Measurements from ENCODE around the gene PUS3. TPM values are rescaled to one million over a fixed set of nuclear protein-coding genes. Genes with fewer than 3 reads are reported as not detected.
"Not testable (repeated sequence)": the region's sequence is repeated elsewhere in the genome, so short reads cannot be mapped to it uniquely, and the experiment has no call there.

The PUS3 gene
- total RNA-seq, 6 donors from 2014 or later, result 2.6 to 22.5 (median 10.0) TPM

DNA sequence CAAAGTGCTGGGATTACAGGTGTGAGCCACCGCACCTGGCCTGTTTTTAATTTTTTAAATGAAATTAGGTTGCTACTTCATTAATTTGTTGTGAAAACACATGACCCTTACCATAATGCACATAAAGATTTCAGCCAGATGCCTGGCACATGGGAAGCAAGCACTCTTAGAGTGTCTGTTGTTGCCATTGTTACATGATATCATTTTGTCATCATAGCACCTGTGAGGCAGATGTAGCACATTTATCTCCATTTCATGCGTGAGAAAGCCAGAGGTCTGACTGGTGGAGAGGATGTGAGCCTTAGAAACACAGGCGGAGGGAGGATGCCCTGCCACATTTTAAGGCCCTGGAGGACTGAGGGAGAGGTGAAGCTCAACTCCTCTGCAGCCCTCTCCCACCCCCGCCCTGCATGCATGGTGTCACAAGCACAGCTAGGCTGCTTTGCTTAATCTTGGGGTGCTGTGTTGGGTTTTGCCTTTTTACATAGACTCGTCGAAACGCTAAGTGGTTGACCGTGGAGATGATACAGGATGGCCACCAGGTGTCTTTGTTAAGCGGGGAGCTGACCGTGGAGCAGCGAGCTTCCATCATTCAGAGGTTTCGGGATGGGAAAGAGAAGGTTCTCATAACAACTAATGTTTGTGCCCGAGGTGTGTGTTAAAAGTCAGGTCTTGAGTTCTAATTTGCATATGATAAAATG lies 15.3 kb upstream of the PUS3 start:
- no peak for TF ChIP-seq POLR2A (IDR thresholded peaks at IDR 0.05)
- TF ChIP-seq, protein P1, sequence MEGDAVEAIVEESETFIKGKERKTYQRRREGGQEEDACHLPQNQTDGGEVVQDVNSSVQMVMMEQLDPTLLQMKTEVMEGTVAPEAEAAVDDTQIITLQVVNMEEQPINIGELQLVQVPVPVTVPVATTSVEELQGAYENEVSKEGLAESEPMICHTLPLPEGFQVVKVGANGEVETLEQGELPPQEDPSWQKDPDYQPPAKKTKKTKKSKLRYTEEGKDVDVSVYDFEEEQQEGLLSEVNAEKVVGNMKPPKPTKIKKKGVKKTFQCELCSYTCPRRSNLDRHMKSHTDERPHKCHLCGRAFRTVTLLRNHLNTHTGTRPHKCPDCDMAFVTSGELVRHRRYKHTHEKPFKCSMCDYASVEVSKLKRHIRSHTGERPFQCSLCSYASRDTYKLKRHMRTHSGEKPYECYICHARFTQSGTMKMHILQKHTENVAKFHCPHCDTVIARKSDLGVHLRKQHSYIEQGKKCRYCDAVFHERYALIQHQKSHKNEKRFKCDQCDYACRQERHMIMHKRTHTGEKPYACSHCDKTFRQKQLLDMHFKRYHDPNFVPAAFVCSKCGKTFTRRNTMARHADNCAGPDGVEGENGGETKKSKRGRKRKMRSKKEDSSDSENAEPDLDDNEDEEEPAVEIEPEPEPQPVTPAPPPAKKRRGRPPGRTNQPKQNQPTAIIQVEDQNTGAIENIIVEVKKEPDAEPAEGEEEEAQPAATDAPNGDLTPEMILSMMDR (IDR thresholded peaks at IDR 0.05), result no peak
- no peak for TF ChIP-seq EP300 (IDR thresholded peaks at IDR 0.05)
- no peak for TF ChIP-seq POLR2AphosphoS5 (IDR thresholded peaks at IDR 0.05)
- no peak overlapping the region for H3K4me3 ChIP-seq
- no peak overlapping the region for H3K27ac ChIP-seq
- 76 to 89% methylated on average over 12 to 13 of the region's 13 CpGs for WGBS, 2 donors
- DNase-seq (no peak), ATAC-seq (ENCODE audit: low FRiP score in 2 of 2) (no peak)
- no peaks in the 10 kb centered on the region for H3K36me3 ChIP-seq
- no peaks in the 10 kb centered on the region for H3K9me3 ChIP-seq
- H3K27me3 ChIP-seq, result no peaks in the 10 kb centered on the region
- no peaks in the 10 kb centered on the region for H3K4me1 ChIP-seq

DNA sequence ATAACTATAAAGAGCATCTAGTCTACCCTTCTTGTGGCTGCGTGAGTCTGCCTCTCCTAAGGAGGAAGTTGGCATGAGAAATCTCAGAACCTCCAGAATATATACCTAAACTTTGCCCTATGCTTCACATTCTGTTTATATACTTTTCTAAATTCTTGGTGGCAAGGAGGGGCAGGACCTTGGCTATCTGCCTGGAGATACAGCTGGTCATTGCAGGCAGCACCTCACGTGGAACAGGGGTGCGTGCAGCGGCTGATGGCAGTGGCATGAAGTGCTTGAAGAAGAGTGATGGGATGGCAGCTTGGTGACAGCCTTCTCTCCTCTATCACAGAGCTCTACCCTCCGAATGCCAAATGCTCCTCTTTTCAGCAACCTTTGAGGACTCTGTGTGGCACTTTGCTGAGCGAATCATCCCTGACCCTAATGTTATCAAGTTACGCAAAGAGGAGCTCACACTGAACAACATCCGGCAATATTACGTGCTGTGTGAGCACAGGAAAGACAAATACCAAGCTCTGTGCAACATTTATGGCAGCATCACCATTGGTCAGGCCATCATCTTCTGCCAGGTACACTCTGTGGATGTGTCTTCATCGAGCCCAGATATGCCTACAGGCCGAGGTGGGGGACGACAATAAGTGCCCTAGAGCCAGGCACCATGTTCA lies 13.8 kb upstream of the PUS3 start:
- Histone ChIP-seq H3K4me3 (no peak overlapping the region), H3K36me3 (no peaks in the 10 kb centered on the region), H3K27ac (no peak overlapping the region), H3K9me3 (no peaks in the 10 kb centered on the region), H3K27me3 (no peaks in the 10 kb centered on the region), H3K4me1 (no peaks in the 10 kb centered on the region)
- no peak for DNase-seq
- TF ChIP-seq POLR2AphosphoS5 (IDR thresholded peaks at IDR 0.05) (no peak), EP300 (IDR thresholded peaks at IDR 0.05) (no peak), POLR2A (IDR thresholded peaks at IDR 0.05) (no peak)
- TF ChIP-seq, protein P1 (IDR thresholded peaks at IDR 0.05), result no peak
- WGBS, 2 donors, result 76 to 84% methylated on average over 12 of the region's 12 CpGs
- ATAC-seq (ENCODE audit: low FRiP score in 2 of 2), result no peak

DNA sequence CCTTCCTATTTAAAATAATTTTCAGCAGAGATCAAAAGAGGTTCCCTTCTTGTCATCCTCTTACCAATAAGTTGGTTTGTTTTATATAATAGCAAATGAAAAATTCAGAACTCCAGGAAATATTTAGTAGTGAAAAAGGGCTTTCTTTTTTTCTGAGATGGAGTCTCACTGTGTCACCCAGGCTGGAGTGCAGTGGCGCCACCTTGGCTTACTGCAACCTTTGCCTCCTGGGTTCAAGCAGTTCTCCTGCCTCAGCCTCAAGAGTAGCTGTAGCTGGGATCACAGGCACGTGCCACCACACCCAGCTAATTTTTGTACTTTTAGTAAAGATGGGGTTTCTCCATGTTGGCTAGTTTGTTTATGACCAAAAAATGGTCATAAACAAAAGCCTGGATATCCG lies 11.6 kb upstream of the PUS3 start:
- not testable (repeated sequence) for ATAC-seq (ENCODE audit: low FRiP score in 2 of 2); H3K9me3 ChIP-seq; H3K27ac ChIP-seq; H3K36me3 ChIP-seq; H3K27me3 ChIP-seq; DNase-seq; H3K4me3 ChIP-seq; H3K4me1 ChIP-seq
- 76 to 78% methylated on average over 3 of the region's 3 CpGs for WGBS, 2 donors

DNA sequence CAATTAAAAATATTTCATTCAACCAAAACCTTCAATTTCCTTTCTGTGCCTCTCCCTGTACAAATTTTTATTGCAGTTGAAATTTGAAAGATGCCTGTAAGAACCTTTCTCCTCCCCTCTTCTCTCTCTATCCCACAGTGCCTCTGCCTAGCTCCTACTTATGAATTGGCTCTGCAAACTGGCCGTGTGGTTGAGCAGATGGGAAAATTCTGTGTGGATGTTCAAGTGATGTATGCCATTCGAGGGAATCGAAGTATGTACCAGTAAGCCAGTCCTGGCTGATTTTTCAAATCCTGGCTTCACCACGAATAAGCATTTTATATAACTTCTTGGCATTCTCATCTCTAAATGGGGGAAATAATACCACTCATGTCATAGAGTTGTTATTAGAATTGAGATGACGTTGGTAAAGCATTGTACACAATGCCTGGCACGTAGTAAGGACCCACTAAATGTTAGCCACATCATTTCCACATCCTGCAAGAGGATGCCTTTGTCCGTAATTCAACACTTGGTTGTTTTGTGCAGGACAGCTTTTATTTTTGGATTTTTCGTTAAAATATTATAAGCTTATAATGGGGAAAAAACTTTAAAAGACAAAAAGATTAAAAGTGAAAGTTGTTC lies 7.3 kb upstream of the PUS3 start:
- TF ChIP-seq EP300 (IDR thresholded peaks at IDR 0.05) (no peak), POLR2A (IDR thresholded peaks at IDR 0.05) (no peak), POLR2AphosphoS5 (IDR thresholded peaks at IDR 0.05) (no peak)
- TF ChIP-seq, protein P1 (IDR thresholded peaks at IDR 0.05), result no peak

DNA sequence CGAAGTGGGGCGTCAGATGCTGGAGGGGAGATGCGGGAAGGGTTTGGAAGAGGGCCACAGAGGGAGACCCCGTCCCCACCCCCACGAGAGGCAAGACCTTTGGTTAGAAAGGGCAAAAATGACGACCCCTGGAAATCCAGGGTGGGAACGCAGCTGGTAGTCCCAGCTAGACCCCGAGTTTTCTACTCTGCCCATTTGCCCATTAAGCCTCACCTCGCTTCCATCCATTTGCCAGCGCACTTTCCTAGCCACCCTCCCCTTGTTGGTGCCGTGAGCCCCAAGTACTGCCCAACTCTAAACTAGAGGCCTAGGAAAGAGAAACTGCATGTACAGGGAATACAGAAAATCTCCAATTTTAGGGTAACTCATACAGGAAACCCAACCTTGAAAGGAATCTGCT lies 1.7 kb upstream of the PUS3 start:
- WGBS, 2 donors, result 47 to 53% methylated on average over 11 of the region's 11 CpGs
- no peak for TF ChIP-seq EP300 (IDR thresholded peaks at IDR 0.05)
- no peak for TF ChIP-seq POLR2AphosphoS5 (IDR thresholded peaks at IDR 0.05)
- TF ChIP-seq, protein P1 (IDR thresholded peaks at IDR 0.05), result no peak
- TF ChIP-seq POLR2A (IDR thresholded peaks at IDR 0.05), result no peak
- peak overlapping the region in 3 of 4 donors; percentile 58 to 71 (median 63) for H3K4me3 ChIP-seq

More for the DNA sequence above, 7.3 kb upstream of the PUS3 start:
- Histone ChIP-seq H3K27me3 (peaks cover 0 to 2% (median 0%) of the 10 kb centered on the region in 4 donors), H3K27ac (no peak overlapping the region), H3K4me1 (no peaks in the 10 kb centered on the region), H3K36me3 (no peaks in the 10 kb centered on the region), H3K9me3 (no peaks in the 10 kb centered on the region), H3K4me3 (no peak overlapping the region)
- 73 to 78% methylated on average over 8 of the region's 8 CpGs for WGBS, 2 donors
- ATAC-seq (ENCODE audit: low FRiP score in 2 of 2) (no peak), DNase-seq (no peak)

More for the DNA sequence above, 1.7 kb upstream of the PUS3 start:
- peaks cover 22 to 24% (median 24%) of the 10 kb centered on the region in 4 donors for H3K4me1 ChIP-seq
- DNase-seq (no peak), ATAC-seq (ENCODE audit: low FRiP score in 2 of 2) (no peak)
- H3K36me3 ChIP-seq, result peaks cover 0 to 8% (median 4%) of the 10 kb centered on the region in 4 donors
- no peak overlapping the region for H3K27ac ChIP-seq
- H3K9me3 ChIP-seq, result no peaks in the 10 kb centered on the region
- peaks cover 0 to 16% (median 7%) of the 10 kb centered on the region in 4 donors for H3K27me3 ChIP-seq
